HG03354 (cell line): ENCODE data around the gene SRP72.
"Not testable (repeated sequence)": the region's sequence is repeated elsewhere in the genome, so short reads cannot be mapped to it uniquely, and the experiment has no call there.

ENCODE experiments used
- ATAC-seq: cut with Tn5 transposase; IDR thresholded peaks from one replicate; pipeline ENCODE4 v1.9.1; 2021; ENCODE audit warnings: mild to moderate bottlenecking; ENCODE audit not compliant: unreplicated experiment, poor library complexity, severe bottlenecking

Gene SRP72

GRCh38 chr4:56467284-56468096, at the start of gene SRP72:
Gene SRP72 (plus strand): TSS chr4:56467617. CDS start chr4:56467636, 19 bp downstream.
- peak; percentile 95 for ATAC-seq

- ATAC-seq: no peak
Observed at GRCh38 chr4:56424176-56424575, 43.2 kb upstream of the SRP72 start.

DNA sequence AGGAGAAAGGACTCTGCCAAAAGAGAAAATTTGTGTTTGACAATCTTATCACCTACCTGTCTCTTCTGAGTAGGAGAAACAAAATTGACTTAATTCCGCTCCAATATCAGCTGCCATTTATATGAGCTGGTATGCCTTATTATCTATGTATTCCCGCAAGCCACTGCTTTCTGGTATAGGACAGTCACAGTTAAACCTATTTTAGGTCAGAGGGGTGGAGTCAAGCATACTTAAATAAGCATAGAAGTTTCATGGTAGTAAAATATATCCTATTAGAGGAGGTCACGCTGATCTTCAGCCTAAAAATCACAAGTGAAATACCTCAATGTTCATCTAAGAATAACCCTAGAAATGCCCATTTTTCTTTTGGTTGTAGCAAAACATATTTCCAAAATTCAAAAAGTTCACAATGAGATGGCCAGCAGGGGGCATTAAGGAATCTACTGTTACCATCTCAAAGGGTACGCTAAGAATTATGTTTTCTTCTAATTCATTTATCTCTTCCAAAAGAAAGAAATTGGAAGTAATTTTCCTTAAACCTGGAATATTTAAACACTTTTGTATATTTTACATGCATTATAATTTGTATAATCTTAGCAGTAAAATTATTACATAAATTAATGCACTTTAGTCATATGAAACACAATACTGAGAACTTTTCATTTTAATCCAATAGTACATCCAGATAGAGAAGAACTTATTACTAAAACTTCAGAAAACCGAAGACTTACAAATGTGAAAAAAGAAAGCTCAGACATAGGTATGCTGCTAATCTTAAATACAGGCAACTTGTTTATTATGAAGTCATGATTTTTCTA, 42.5 kb upstream of the SRP72 start:
- no peak for ATAC-seq

DNA sequence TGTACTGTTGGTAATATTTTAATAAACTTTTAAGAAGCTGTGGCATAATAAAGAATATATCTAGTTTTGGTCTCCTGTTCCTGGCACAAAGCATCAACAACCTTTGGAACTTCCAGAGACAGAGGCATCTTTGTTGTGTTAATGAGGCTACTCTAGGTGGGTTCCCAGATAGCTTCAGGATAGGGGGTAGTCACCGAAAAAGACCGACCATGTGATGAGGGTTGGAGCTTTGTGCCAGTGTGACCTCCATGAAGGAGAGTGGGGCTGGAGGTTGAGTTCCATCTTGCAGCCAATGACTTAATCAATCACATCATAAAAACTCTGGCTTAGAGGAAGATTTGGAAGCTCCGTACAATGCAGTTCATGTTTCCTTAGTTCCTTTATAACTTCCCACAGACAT, 41.9 kb upstream of the SRP72 start:
- peak; percentile 3 for ATAC-seq

DNA sequence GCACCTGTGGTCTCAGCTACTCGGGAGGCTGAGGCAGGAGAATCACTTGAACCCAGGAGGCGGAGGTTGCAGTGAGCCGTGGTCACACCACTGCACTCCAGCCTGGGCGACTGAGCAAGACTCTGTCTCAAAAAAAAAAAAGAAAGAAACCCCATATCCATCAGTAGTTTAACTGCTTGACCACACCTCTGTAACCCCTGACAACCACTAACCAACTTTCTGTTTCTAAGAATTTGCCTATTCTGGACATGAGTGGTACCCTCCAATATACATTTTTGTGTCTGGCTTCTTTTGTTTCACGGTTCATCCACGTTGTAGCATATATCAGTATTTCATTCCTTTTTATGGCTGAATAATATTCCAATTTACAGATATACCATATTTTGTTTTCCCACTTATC, 41.1 kb upstream of the SRP72 start:
- peak; percentile 98 for ATAC-seq

DNA sequence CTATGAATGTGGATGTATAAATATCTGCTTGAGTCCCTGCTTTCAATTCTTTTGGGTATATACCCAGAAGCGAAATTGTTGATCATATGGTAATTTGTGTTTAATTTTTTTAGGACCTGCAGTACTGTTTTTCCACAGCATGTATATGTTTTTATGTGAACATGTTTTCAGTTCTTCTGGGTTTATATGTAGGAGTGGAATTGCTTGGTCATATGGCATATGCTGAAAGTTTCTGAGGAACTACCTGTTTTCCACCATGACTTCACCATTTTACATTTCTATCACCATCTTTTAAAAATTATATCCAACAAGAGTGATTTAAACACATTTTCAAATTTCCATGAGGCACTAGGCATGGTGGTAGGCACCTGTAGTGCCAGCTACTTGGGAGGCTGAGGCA, 40.2 kb upstream of the SRP72 start:
- no peak for ATAC-seq

GRCh38 chr4:56430203-56430602, 37.2 kb upstream of the SRP72 start:
- ATAC-seq: no peak

- no peak for ATAC-seq
Observed at GRCh38 chr4:56433280-56433679, 34.1 kb upstream of the SRP72 start.

DNA sequence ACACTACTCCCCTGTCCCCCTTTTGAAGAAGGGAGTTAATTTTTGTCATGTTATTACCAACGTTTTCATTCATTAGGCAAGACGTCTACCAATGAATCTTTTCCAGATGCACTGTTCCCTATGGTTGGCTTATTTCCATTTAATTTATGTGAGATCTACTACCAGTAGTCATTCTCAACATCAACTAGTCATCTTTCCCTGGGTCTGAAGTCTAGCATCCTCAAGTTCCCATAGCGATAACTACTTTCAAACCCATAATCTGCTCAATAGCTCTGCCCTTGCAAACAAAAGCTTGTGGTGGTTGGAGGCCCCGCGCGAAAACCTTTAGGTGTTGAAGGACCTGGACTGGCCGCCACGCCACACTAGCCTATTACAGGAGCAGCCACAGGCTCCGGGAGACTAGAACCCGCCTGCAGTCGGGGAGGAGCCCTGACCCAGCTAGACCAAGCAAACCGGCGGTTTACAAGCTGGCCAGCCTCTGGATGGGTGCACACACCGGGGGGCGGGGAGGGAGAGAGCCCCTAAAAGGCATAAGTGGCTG, 32.7 kb upstream of the SRP72 start:
- peak; percentile 21 for ATAC-seq

DNA sequence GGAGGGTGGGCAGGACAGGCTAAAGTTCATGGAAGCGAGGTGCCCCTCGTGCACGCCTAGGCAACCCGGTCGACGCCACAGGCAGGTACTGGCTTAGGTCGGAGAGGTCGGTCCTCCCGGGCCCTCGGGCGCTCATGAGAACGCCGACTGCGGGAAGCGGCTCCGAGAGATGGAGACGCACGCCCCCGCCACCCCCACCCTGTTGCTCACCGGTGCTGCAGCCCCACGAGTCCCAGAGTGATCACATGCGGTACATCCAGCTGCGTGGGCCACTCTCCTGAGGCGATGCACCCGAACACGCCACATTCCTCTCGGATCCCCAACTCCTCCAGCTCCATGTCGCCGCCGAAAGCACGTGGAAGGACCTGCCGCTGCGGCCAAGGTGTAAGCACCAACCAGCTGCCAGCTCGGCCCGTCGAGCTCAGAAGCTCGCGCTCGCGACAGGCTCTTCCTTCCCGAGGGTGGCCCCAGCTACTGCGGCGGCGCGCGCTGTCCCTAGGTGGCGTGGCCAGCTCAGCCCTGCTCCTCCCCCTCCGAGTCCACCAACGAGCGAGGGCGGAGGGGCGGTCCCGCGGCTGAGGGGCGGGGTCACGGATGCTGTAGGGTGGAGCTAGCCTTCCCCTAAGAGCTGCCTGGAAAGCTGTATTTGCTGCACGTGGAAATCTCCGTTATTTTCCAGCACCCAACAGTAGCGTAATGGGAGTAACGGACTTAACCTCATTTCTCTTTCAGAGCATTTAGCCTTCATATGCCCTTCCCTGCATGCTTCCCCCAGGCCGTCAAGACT, 32.1 kb upstream of the SRP72 start, which contains the start of gene PPAT:
Gene PPAT (minus strand): TSS at position 476 of the 787 bp plus-strand sequence. CDS start 138 bp downstream, at position 338.
- ATAC-seq: peak; percentile 79

DNA sequence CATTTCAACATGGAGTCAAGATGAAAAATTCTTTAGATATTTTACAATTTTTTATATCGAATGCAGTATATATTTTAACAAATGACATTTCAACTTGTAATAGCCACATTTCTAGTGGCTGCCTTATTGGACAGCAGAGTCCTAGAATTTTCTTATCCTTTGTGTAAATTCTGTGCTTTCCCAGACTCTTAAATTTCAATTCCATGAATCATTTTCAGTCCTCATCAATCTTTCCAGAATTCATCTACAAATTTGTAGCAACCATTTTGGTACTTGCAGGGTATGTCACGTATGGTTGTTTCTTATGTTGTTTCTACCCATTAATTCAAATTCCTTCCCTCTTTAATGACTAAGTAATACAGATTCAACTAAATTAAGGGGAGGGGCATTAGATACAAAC, 28.7 kb upstream of the SRP72 start:
- ATAC-seq: no peak

- ATAC-seq: no peak
Observed at GRCh38 chr4:56440983-56441382, 26.4 kb upstream of the SRP72 start.

GRCh38 chr4:56444719-56445118, 22.7 kb upstream of the SRP72 start:
- ATAC-seq: no peak

DNA sequence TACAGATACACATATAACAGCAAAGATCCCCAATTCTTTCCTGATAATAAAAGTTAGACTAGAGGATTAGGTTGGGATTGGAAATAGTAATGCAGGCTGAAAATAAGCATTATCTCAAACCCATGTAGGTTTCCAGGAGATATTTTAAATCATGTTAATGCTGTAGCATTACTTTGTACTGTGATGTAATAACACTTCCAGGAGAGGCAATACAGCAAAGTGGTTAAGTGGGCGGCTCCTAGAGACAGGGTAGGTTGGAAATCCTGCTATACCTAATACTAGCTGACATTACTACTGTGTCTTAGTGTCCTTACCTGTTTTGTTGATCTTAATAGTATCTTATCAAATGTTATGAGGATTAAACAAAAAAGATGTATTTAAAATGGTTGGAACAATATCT, 21.7 kb upstream of the SRP72 start:
- no peak for ATAC-seq

DNA sequence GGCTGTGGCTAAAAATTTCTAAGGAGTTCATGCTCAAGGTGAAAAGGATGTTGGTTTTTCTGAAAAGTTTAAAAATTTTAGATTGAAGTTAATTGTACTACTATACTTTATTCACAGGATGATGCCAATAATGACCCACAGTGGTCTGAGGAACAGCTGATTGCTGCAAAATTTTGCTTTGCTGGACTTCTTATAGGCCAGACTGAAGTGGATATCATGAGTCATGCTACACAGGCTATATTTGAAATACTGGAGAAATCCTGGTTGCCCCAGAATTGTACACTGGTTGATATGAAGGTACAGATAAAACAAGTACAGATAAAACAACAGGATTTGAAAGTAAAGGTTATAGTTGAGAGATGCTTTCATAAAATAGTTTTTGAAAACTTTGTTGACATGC, 19.1 kb upstream of the SRP72 start:
- no peak for ATAC-seq

DNA sequence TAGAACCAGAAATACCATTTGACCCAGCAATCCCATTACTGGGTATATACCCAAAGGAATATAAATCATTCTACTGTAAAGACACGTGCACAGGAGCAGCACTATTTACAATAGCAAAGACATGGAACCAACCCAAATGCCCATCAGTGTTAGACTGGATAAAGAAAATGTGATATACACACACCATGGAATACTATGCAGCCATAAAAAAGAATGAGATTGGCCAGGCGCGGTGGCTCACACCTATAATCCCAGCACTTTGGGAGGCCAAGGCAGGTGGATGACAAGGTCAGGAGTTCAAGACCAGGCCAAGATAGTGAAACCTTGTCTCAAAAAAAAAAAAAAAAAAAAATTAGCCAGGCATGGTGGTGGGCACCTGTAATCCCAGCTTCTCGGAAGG, 17.9 kb upstream of the SRP72 start:
- ATAC-seq: not testable (repeated sequence)

- ATAC-seq: no peak
Observed at GRCh38 chr4:56450342-56450741, 17.1 kb upstream of the SRP72 start.

DNA sequence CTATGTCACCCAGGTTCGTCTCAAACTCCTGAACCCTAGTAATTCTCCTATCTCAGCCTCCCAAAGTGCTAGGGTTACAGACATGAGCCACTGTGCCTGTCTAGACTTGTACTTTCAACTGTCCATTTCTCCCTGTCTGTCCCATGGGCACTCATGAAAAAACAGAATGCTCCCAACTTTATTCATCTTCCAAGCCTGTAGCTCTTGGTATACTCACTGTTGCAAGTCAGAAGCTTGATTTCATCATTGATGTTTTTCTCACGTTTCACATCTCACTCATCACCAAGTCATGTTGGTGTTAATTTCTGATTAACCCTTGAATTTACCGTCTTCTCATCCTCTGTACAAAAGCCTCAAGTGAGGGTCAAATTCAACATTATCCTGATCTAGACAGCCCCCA, 7.3 kb upstream of the SRP72 start:
- no peak for ATAC-seq

DNA sequence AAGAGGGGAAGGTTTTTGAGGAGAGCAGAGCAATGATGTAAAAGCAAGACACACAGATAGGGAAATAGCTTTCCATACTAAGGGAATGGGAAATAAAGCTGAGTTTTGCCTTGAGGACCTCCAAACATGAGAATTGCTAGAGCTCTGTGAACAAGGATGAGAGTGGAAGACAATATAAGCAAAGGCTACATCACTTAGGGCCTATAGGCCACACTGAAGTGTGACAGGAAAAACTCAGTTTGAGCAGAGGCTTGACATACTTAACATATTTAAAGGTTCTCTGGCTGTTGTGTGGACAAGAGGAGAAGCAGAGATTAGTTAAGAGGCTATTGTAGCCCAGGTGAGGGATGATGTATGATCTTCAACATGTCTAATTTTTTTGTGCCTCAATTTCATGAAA, 5.3 kb upstream of the SRP72 start:
- no peak for ATAC-seq

GRCh38 chr4:56463711-56464110, 3.7 kb upstream of the SRP72 start:
- ATAC-seq: no peak
